Measurements from ENCODE around the gene LIME1.

Gene LIME1

GRCh38 chr20:63697357-63697867 is 39.1 kb upstream of the LIME1 start:
- DNase-seq, result peak; percentile 86

GRCh38 chr20:63697868-63698545 is 38.5 kb upstream of the LIME1 start:
- no peak for DNase-seq

GRCh38 chr20:63698739-63699465 is 37.6 kb upstream of the LIME1 start:
- DNase-seq, result peak; percentile 99

- peak; percentile 58 for DNase-seq
Measured at GRCh38 chr20:63699466-63700198, 36.8 kb upstream of the LIME1 start.

- DNase-seq, result peak; percentile 34
Measured at GRCh38 chr20:63700199-63701050, 36.0 kb upstream of the LIME1 start.

- DNase-seq, result no peak
Measured at GRCh38 chr20:63701051-63701328, 35.5 kb upstream of the LIME1 start.

- peak; percentile 49 for DNase-seq
Measured at GRCh38 chr20:63701329-63702035, 35.0 kb upstream of the LIME1 start.

GRCh38 chr20:63702036-63702665 is 34.3 kb upstream of the LIME1 start:
- DNase-seq, result no peak

GRCh38 chr20:63702751-63703470 is 33.6 kb upstream of the LIME1 start:
- DNase-seq, result peak; percentile 25

GRCh38 chr20:63703471-63703975 is 32.9 kb upstream of the LIME1 start:
- no peak for DNase-seq

GRCh38 chr20:63703976-63704748 is 32.3 kb upstream of the LIME1 start:
- no peak for DNase-seq

GRCh38 chr20:63704749-63705117 is 31.7 kb upstream of the LIME1 start:
- no peak for DNase-seq

- peak; percentile 16 for DNase-seq
Measured at GRCh38 chr20:63705232-63706026, 31.0 kb upstream of the LIME1 start.

GRCh38 chr20:63706027-63706695 is 30.3 kb upstream of the LIME1 start:
- DNase-seq, result no peak

- DNase-seq, result peak; percentile 65
Measured at GRCh38 chr20:63706852-63707557, 29.5 kb upstream of the LIME1 start.

GRCh38 chr20:63707558-63708300 is 28.7 kb upstream of the LIME1 start, which contains the start of the genes ARFRP1 and ZGPAT:
TSS of gene ARFRP1 (minus strand) at chr20:63707976. CDS start at chr20:63707091, 885 bp downstream.
TSS of gene ZGPAT (plus strand) at chr20:63708039. CDS start at chr20:63708581, 542 bp downstream.
- peak; percentile 94 for DNase-seq
